ENCODE data around the gene DCAF7. TPM values are rescaled to one million over a fixed set of nuclear protein-coding genes. Genes with fewer than 3 reads are reported as not detected.

Gene DCAF7
- total RNA-seq, 1 experiment from 2014 or later: 60.4 TPM

- ATAC-seq (no peak), DNase-seq (ENCODE audit: low read depth, low spot score) (no peak)
- POLR2A ChIA-PET: no interaction called here
- intact Hi-C loops (cut with micrococcal nuclease; ENCODE audit: unreplicated experiment) (no loop called here), in situ Hi-C loops (cut with HindIII; ENCODE audit: low pct_unique_long_range_greater_than_20kb, low sequenced_read_pairs) (no loop called here)
- Histone ChIP-seq H3K4me3 (ENCODE audit: low read depth in 2 of 2, low read length in 2 of 2) (no peak overlapping the region), H3K4me1 (ENCODE audit: control insufficient read depth, insufficient read depth, low read length) (peaks cover 5% of the 10 kb centered on the region), H3K36me3 (ENCODE audit: control insufficient read depth, insufficient read depth, low read length) (peaks cover 4% of the 10 kb centered on the region; the same call in 1 of the 2 replicates), H3K27ac (ENCODE audit: low read length) (no peak overlapping the region), H3K9me3 (ENCODE audit: control insufficient read depth, insufficient read depth, low read depth, low read length) (no peaks in the 10 kb centered on the region), H3K27me3 (ENCODE audit: control insufficient read depth, insufficient read depth, low read length) (no peaks in the 10 kb centered on the region)
- TF ChIP-seq CTCF (IDR thresholded peaks at IDR 0.05) (no peak), SIN3A (IDR thresholded peaks at IDR 0.05; ENCODE audit: borderline replicate concordance, insufficient read depth, low read depth, low read length) (no peak), TCF7L2 (IDR thresholded peaks at IDR 0.05; ENCODE audit: low read depth, low read length) (no peak), POLR2AphosphoS5 (IDR thresholded peaks at IDR 0.05; ENCODE audit: low read depth, low read length) (no peak)
- TF ChIP-seq, protein P1, sequence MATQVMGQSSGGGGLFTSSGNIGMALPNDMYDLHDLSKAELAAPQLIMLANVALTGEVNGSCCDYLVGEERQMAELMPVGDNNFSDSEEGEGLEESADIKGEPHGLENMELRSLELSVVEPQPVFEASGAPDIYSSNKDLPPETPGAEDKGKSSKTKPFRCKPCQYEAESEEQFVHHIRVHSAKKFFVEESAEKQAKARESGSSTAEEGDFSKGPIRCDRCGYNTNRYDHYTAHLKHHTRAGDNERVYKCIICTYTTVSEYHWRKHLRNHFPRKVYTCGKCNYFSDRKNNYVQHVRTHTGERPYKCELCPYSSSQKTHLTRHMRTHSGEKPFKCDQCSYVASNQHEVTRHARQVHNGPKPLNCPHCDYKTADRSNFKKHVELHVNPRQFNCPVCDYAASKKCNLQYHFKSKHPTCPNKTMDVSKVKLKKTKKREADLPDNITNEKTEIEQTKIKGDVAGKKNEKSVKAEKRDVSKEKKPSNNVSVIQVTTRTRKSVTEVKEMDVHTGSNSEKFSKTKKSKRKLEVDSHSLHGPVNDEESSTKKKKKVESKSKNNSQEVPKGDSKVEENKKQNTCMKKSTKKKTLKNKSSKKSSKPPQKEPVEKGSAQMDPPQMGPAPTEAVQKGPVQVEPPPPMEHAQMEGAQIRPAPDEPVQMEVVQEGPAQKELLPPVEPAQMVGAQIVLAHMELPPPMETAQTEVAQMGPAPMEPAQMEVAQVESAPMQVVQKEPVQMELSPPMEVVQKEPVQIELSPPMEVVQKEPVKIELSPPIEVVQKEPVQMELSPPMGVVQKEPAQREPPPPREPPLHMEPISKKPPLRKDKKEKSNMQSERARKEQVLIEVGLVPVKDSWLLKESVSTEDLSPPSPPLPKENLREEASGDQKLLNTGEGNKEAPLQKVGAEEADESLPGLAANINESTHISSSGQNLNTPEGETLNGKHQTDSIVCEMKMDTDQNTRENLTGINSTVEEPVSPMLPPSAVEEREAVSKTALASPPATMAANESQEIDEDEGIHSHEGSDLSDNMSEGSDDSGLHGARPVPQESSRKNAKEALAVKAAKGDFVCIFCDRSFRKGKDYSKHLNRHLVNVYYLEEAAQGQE (IDR thresholded peaks at IDR 0.05; ENCODE audit: insufficient read depth in 1 of 2, low read depth in 2 of 2, low read length in 1 of 2): no peak
- no TSS peak for BruUV-seq (replicated peaks)
- CTCF ChIA-PET: no interaction called here
Measured at GRCh38 chr17:63547083-63547523, 3.2 kb upstream of the DCAF7 start.

DNA sequence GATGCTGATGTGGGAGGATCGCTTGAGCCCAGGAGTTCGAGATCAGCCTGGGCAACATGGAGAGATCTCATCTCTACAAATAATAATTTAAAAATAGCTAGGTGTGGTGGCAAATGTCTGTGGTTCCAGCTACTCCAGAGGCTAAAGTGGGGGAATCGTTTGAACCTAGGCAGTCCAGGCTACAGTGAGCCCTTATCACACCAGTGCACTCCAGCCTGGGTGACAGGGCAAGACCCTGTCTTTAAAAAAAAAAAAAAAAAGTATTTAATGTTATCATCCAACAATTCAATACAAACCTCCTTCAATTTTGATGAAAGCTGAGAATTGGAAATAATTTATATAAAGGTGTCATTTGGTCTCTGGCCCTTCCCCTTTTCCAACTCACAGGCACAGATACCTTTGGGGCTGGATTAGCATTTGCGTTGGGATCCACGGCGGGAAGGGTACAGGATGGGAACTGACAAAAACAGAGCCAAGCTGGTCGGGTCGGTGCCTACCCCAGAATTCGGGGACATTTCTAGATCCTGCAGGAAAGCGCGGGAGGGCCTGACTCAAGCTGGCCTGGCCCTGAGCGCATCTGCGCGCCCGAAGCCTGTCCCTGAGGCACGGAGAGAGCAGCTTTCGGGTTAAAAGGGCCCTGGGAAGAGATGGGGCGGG lies 860 bp upstream of the DCAF7 start:
- H3K27ac ChIP-seq (ENCODE audit: low read length): peak overlapping the region; percentile 96
- intact Hi-C loops (cut with micrococcal nuclease; ENCODE audit: unreplicated experiment): no loop called here
- TSS peak; percentile 95 for BruUV-seq (replicated peaks)
- in situ Hi-C loops (cut with HindIII; ENCODE audit: low pct_unique_long_range_greater_than_20kb, low sequenced_read_pairs): no loop called here
- H3K36me3 ChIP-seq (ENCODE audit: control insufficient read depth, insufficient read depth, low read length): peaks cover 4% of the 10 kb centered on the region; the same call in 1 of the 2 replicates
- H3K4me1 ChIP-seq (ENCODE audit: control insufficient read depth, insufficient read depth, low read length): peaks cover 12% of the 10 kb centered on the region
- DNase-seq (ENCODE audit: low read depth, low spot score): no peak
- H3K9me3 ChIP-seq (ENCODE audit: control insufficient read depth, insufficient read depth, low read depth, low read length): peaks cover 6% of the 10 kb centered on the region; the same call in 1 of the 2 replicates
- peak overlapping the region; percentile 79 to 88 for H3K4me3 ChIP-seq (ENCODE audit: low read depth in 2 of 2, low read length in 2 of 2)
- CTCF ChIA-PET: interaction anchor here (0.5 to 0.7 kb wide), 2 partner anchors 17 to 62 kb away, joined by 3 to 4 read pairs; no protein-coding TSS in a partner anchor
- no peak for TF ChIP-seq TCF7L2 (IDR thresholded peaks at IDR 0.05; ENCODE audit: low read depth, low read length)
- POLR2A ChIA-PET: interaction anchor here (0.6 kb wide), 1 partner anchor 18 kb away, joined by 3 read pairs; no protein-coding TSS in a partner anchor
- no peaks in the 10 kb centered on the region for H3K27me3 ChIP-seq (ENCODE audit: control insufficient read depth, insufficient read depth, low read length)
- ATAC-seq: peak; percentile 47; the same call in 1 of the 2 replicates
